Activated CD4-positive, alpha-beta T cell treated with anti-CD3 and anti-CD28 coated beads for 48 hours (primary cell): ENCODE results near the gene DNAH9.

Source experiments
- DNase-seq: peaks from one replicate; pipeline ENCODE4 v3.0.0-alpha.2; 2020

Gene DNAH9

DNA sequence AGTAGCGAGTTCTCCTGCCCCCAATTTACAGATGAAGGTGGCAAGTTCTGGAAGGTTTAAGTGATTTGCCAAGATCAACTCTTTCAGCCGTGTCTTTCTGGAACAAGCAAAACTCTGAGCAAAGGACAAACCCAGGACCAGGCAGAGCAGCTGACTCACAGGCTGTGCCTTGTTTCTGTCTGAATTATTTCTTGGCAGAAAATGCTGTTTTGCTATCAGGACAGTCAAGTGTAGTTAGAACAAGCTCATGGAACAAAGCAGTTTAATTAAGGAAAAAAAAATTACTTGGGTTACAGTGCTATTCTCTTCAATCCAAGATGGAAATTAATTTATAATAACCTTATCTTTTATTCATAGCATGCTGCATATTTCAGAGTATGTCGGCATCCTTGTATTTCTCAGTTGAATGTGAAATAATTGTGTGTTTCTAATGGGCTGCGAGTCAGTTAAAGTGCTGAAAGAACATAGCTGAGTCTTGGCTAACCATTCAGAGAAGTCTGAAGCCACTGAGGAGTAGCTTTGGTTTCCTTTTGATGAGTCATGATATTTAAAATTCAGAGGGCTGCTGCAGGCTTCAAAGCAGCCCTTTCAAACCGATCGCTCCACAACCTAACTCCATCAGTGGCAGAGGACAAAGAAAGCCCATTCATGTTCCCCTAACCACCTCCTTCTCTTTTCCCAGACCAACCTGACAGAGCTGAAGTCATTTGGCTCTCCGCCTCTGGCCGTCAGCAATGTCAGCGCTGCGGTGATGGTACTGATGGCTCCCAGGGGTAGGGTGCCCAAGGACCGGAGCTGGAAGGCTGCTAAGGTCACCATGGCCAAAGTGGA lies 255.3 kb downstream of the DNAH9 start:
- DNase-seq: no peak

DNA sequence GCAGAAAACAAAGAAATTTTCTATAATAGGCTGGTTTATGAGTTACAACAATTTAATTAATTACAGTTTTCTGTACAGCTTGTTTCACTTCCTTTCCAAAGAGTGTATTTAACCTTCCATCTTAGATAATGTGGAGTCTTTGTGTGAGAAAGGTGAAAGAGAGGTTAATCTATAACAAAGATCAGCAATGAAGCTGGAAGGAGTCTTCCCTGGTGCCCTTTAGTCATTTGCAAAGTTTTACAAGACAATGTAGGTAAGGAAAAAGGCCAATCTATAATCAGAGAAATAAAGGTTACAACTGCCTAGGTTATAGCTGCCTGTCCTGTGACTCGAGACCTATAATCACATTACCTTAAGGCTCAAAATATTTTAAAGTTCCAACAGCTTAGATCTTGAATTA lies 257.0 kb downstream of the DNAH9 start:
- DNase-seq: no peak

- DNase-seq: no peak
These were observed 258.7 kb downstream of the DNAH9 start for GRCh38 chr17:11857006-11857405.

- no peak for DNase-seq
These were observed 271.6 kb downstream of the DNAH9 start for GRCh38 chr17:11869680-11870394.

GRCh38 chr17:11871773-11872172 lies 273.5 kb downstream of the DNAH9 start:
- DNase-seq: no peak

DNA sequence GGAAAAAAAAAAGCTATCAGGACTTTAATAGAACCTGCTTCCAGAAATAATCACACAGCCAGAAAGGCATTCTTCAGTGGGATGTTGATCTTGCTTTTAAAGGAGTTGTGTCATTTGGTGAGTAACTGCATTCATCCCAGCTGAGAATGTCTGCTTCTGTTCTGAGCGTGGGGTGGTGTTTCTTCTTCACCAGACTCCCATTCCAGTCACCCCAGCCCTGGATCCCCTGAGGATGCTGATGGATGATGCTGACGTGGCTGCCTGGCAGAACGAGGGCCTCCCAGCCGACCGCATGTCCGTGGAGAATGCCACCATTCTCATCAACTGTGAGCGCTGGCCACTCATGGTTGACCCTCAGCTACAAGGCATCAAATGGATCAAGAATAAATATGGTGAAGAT lies 276.5 kb downstream of the DNAH9 start:
- DNase-seq: no peak

DNA sequence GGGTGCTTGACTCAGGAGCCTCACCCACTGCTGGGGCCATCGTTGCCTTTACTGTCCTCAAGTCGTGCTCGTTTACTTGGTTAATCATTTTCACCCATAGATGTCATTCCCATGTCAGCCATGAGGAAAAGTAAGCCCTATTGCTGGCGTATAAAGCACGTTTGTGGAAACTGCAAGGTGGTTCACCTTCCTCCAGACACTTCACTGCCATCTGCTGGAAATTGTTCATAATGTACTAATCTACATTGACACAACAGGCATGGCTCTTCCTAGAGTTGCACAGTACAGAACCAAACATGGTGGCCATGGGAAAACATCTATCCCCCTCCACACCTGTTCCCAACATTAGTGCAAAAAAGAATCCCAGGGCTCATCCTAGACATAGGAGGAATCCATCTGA lies 282.4 kb downstream of the DNAH9 start:
- no peak for DNase-seq

DNA sequence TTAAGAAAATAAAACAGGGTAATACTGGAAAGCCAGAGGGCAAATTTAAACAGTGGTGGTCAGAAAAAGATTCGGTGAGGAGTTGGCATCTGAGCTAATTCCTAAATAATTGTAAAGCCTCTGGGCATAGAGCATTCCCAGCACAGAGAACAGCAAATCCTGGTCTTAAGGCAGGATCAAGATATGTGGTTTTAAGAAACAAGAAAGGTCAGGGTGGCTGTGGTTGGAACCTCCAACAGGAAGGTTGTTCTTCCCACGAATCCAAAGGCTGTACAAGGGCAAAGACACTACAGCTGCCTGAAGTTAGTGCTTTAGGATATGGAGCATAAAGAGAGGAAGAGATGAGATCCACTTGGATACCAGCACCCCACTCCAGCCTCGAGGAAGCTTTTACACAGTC lies 284.4 kb downstream of the DNAH9 start:
- DNase-seq: no peak

DNA sequence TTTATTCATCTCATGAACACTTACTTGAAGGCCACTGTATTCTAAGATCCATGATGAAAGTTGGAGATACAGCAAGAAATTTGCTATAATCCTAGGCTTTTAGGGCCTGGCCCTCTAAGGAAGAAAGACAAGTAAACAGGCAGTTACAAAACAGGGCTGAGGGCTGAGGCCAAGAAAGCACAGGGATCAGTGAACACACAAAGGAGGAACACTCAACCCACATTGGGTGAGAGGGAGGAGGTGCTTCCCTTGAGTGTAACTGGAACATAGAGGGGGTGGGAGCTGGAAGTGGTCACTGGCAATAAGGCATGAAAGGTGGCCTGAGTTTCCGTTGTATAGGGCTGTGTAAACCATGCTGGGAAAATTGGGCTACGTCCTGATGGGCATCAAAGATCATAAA lies 286.8 kb downstream of the DNAH9 start:
- DNase-seq: no peak

- no peak for DNase-seq
These were observed 291.0 kb downstream of the DNAH9 start for GRCh38 chr17:11889266-11889665.

GRCh38 chr17:11893862-11894261 lies 295.6 kb downstream of the DNAH9 start:
- DNase-seq: no peak

GRCh38 chr17:11896199-11896598 lies 297.9 kb downstream of the DNAH9 start:
- DNase-seq: no peak

DNA sequence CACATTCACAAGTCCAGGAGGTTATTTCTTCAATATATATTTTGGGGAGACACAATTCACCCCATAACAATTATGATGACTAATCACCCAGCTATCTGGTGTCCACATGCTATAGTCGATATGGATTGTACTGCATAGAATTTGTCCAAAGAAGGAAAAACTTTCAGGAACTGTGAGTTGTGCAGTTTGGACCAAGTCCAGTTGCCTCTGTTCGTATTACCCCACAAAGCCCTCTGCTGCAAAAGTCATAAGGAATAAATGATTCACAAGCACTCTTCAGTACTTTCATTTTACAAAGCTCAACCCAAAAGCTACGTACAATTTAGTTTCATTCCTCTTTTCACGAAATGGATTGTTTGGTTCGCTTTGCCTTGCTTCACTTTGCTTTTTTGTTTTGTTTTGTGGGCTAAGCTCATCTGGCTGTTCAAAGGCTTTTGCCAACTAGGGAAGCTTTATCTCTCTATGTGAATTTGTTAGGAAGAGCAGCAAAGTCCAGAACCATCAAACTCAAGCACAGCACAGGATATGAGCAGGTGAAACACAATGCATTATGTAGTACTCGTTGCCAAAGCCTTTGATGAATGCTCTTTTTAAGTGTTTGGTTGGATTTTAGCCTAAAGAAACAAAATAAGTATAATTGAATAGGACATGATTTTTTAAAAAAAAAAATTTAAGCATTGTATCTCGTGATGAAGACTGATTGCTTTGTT lies 300.4 kb downstream of the DNAH9 start:
- no peak for DNase-seq

- DNase-seq: no peak
These were observed 301.3 kb downstream of the DNAH9 start for GRCh38 chr17:11899537-11899942.

DNA sequence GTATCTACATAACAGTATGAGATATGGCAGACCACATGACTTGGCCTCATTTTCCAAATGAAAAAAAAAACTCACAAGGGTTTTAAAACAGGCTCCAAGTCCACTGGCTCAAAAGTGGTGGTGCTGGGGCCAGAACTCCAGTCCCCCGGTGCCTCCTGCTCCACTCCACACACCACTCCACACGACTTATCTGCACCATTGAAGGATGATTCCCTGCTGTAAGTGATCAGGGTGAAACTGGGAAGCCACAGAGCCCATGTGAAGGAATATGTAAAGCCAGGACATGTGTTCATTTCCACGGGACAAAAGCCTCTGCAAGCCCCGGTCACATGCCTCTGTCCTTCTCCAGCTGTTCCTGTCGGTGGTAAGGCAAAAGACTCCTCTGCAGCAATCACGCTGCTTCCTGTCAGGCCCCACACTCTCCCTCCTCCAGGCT lies 301.8 kb downstream of the DNAH9 start:
- no peak for DNase-seq

- DNase-seq: no peak
These were observed 302.4 kb downstream of the DNAH9 start for GRCh38 chr17:11900655-11901054.

GRCh38 chr17:11901931-11902330 lies 303.7 kb downstream of the DNAH9 start:
- no peak for DNase-seq

GRCh38 chr17:11908711-11909146 lies 310.5 kb downstream of the DNAH9 start:
- no peak for DNase-seq

DNA sequence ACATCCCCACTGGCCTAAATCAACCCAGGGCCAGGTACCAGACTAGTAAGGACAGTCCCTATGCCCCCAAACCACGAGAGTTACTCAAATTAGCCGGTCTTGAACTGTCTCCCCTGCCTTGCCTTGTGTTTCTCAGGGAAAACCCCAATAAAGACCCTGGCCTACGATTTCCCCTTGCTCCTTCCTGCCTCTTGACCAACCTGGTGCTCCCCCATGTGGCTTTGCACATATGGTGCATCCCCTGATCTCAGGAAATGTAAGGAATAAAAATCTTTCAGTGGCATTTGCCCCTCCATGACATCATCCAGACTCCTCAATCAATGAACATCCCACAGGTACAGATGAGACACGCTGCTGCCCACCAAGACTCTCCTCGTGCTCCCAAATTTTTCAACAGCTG lies 311.1 kb downstream of the DNAH9 start:
- DNase-seq: no peak

DNA sequence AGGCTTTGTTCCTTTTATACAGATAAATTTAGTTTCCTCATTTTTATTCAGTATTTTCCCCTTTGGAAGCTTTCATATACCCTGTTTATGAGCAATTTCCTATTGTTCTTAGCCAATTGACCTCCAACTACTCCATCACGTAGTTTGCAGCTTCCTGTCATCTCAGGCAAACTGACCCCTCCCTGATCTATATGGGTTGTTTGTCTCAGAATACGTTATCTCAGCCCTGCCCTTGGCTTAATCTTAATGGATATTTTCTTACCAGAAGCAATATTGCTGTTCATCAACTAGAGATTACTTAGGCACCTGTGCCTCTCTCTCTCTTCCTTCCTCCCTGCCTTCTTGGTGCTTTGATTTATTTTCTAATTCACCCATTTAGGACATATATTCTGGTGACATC lies 317.8 kb downstream of the DNAH9 start:
- DNase-seq: no peak

DNA sequence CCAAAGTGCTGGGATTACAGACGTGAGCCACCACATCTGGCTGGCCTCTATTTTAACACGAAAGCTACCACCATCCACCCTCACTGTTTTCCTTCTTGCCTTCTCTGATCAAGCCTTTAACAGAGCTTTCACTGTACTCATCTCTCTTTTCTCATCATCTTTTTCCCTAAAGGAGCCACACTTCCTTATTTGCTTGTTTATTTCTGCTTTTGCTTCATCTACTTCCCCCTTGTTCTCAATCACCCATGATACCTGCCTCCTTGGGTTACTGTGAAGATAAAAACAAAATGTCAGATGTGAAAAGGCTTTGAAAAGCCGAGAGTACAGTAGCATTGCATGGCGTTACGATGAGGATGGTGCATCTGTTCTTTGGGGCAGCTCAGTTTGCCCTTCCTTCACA lies 319.1 kb downstream of the DNAH9 start:
- DNase-seq: no peak

- DNase-seq: no peak
These were observed 323.0 kb downstream of the DNAH9 start for GRCh38 chr17:11921296-11921695.

DNA sequence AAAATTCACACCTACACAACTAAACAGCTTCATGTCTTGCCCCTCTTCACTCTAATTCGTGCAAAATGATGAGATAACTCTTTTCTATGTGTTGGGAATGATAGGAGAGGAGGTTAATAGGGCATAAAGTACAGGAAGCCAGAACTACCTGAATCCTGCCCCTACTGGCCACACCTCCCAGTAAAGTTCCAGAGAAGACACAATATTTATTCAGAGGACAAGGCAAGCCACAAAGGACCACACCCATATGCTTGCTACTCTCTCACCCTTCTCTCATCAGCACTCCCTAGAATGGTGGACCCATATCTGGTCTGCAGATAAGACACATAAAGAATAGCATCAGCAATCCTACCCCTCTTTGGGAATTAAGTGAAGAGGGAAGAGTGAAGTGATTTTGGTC lies 324.4 kb downstream of the DNAH9 start:
- no peak for DNase-seq

DNA sequence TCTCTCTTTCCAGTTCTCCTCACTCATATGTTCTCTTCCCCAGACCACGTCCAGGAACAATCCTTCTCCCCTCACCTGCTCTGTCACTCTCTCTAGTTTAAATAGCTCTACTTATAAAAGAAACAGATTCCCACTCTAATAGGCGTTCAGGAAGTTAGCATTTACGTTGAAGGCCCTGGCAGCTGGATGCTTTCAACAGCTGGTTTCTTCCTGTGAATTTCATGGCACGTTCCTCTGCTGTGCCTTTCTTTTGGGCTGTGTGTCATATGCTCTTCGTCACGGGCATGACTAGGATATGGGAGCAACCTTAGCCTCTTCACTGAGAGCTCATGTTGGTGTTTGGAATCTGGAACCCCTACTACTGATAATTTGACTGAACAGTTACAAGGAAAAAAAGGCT lies 325.8 kb downstream of the DNAH9 start:
- no peak for DNase-seq
